HG03175 (cell line): ENCODE results near the gene UBTD2.
"Not testable (repeated sequence)": the region's sequence is repeated elsewhere in the genome, so short reads cannot be mapped to it uniquely, and the experiment has no call there.

Source experiments
- ATAC-seq: cut with Tn5 transposase; IDR thresholded peaks from one replicate; pipeline ENCODE4 v1.9.1; 2021; ENCODE audit warnings: mild to moderate bottlenecking, moderate library complexity; ENCODE audit not compliant: unreplicated experiment

The UBTD2 gene

GRCh38 chr5:172283020-172283861 is at the start of gene UBTD2:
Gene UBTD2, minus strand, starts transcription at chr5:172283764. Its CDS starts 99 bp downstream, at chr5:172283665.
- peak; percentile 86 for ATAC-seq

- ATAC-seq, result not testable (repeated sequence)
Measured at GRCh38 chr5:172326901-172327300, 43.3 kb upstream of the UBTD2 start.

DNA sequence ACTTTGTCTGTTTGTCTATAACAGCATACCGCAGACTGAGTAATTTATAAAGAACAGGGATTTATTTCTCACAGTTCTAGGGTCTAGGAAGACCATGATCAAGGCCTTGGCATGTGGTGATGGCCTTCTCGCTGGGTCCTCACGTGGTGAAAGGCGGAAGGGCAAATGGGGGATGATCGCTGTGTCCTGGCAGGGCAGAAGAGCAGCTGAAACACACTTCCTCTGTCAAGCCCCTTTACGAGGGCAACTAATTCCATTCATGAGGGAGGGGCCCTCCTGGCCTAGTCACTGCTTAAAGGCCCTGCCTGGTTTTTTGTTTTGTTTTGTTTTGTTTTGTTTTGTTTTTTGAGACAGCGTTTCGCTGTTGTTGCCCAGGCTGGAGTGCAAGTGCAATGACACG is 41.9 kb upstream of the UBTD2 start:
- no peak for ATAC-seq

DNA sequence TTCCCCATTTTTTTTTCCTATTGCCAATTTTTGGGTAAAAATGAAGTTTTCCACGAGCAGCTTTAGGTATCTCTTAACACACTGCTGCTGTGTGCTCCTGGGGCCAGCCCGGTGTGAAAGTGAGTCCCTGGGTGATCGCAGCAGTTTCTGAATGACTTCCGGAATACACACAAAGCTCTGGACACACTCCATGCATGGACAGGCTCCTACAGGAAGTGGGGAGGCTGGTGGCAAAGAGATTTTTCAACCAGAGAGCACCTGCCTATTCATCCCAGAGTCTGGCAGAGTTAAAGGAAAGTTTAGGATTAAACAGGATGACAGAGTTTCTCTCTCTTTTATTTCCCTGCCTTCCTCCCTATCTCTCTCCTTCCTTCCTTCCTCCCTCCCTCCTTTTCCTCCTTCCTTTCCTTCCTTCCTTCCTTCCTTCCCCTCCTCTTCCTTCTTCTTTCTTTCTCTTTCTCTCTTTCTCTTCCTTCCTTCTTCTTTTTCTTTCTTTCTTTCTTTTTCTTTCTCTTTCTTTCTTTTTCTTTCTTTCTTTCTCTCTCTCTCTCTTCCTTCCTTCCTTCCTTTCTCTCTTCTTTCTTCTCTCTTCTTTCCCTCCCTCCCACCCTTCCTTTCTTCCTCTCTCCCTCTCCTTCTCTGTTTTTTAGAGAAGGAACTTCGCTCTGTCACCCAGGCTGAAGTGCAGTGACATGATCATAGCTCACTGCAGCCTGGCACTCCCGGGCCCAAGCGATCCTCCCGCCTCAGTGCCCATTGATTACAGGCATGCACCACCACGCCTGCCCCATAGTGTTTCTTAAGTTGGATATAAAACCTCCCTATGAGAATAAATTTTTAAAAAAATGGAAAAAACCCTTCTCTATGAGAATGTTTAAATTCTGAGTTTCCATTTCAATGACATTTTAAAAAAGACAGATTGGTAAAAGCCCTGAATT is 38.7 kb upstream of the UBTD2 start:
- peak; percentile 75 for ATAC-seq

DNA sequence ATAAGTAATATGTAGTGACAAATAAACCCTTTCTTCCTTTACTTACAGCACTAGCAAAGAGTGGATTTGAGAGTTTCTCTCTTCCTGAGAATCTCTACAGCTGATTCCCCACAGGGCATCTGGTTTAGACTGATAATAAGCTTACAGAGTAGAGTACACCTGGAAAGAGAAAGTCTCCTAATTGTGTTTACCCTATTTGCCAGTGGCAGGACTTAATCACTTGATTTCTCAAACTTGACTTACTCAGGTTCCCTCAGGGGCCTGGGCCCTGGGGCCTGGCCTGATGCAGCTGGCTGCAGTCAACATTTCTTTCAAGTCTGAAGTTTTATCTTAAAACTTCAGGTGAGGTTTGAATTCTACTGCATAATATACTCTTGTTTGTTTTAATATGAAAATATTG is 38.0 kb upstream of the UBTD2 start:
- no peak for ATAC-seq

DNA sequence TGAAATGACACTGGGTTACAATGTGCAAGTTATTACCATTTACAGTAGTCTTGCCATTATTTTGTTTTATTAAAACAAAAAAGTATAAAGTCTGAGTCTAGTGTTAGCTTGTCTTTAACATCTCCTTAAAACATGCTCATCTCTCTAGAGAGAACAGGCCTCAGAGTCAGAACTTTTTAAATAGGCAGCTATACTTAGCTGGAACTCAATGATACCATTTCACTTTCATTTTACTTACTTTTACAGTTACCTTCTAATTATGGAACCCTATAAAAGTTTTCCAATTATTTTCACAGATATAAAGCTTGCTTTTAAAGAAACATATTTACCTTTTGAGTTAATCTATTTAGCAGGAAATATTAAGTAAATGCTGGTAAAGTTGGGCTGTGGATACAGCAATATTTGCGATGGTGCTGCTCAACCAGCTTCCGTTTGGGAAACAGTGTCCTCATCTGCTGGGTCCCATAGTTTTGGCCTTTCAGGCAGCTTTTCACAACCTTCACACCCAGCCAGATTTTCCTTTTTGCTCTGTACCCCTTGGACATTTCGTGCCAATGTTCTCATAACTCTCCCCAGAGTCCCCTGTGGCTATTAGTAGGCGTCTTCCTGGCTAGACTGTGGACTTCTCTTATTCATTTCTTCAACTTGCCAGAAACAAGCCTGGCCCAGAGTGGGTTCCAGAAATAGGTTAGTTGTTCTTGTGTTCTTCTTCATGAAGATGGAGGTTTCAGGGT is 36.3 kb upstream of the UBTD2 start:
- ATAC-seq, result no peak

DNA sequence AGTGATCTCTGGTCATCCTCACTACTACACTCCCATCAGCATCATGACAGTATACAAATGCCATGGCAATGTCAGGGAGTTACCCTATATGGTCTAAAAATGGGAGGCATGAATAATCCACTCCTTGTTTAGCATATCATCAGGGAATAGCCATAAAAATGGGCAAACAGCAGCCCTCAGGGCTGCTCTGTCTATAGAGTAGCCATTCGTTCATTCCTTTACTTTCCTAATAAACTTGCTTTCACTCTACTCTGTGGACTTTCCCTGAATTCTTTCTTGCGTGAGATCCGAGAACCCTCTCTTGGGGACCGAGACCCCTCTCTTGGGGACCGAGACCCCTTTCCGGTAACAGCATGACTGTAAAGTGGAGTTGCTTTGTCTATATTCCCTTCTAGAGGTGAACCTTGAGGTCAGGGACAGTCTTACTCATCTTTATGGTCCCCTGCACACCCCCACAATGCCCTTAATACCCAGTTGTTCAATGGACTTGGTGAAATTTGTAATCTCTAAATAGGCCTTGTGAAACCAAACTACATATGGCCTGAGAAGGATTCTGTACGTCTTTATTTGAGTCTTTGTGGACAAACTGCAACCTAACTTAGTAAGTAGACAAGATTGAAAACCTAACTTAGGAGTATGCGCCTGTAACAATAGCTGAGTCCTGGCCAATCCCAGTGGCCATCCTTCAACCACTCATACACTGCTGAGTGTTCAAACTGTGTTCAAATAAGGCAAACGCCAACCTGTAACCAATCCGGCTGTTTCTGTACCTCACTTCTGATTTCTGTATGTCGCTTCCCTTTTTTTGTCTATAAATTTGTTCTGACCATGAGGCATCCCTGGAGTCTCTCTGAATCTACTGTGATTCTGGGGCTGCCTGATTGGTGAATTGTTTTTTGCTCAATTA is 32.3 kb upstream of the UBTD2 start:
- ATAC-seq, result no peak

GRCh38 chr5:172313915-172314314 is 30.4 kb upstream of the UBTD2 start:
- no peak for ATAC-seq

- no peak for ATAC-seq
Measured at GRCh38 chr5:172312286-172312685, 28.7 kb upstream of the UBTD2 start.

DNA sequence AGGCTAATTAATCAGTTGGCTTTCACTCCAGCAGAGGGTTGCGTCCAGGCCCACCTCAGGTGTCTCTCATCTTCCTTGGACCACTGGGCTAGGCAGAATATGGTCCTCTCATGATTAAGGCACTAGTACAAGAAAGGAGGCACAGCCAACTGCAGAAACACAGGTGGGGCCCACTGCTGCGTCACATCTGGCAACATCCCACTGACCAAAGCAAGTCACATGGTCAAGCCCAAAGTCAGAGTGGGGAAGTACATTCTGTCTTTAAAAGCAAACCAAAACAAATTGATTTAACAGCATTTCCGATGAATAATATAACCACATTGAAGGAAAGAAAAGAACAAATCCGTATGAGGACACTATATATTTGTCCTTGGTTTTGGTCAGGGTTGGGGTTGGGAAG is 28.0 kb upstream of the UBTD2 start:
- no peak for ATAC-seq

DNA sequence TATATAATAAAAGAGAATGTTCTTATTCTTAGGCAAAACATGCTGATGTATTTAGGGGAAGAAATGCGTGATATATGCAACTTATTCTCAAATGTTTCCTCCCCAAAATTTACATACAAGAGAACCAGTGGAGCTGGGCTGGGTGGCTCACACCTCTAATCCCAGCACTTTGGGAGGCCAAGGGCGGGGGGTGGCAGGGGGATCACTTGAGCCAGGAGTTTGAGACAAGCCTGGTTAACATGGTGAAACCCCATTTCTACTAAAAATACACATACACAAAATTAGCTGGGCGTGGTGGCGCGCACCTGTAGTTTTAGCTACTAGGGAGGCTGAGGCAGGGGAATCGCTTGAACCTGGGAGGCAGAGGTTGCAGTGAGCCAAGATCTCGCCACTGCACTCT is 27.5 kb upstream of the UBTD2 start:
- no peak for ATAC-seq

DNA sequence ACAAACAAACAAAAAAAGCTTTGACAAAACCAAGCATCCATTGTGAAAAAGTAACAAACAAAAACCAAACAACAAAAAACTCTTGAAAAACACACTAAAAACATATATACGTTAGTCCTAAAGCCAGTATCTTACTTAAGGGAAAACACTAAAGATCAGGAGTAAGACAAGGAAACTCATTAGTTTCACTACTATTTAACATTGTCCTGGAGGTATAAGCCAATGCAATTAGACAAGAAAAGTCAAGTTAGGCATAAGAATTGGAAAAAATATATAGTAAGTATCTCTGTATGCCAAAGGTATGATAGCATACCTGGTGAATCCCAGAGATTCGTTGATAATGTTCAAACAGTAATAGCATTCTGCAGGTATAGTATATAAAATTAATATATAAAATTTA is 21.8 kb upstream of the UBTD2 start:
- ATAC-seq, result no peak

DNA sequence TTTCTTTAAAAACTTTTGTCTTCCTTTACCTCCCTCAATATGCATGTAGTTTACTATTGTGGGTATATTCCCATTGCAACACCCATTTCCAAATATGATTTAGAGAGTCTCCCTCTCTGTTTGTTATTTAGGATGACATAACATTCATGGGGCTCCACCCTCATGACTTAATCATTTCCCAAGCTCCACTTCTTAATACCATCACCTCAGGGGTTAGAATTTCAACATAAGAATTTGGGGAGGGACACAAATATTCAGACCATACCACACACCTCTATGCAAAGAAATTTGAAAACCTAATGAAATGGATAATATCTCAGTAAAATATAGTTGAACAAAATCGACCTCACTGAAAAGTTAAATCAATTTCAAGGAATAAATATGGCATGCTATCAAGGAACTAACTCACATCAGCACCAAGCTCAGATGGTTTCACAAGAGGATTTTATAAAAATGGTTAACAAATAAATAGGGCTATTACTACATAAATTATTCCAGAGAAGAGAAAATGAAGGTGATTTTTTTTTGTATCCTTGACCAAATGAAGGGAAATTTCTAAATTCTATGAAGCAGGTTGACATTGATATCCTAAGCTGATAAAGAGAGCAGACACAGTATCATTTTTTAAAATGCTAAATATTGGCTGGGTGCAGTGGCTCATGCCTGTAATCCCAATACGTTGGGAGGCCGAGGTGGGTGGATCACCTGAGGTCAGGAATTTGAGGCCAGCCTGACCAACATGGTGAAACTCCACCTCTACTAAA is 20.2 kb upstream of the UBTD2 start:
- ATAC-seq, result no peak

DNA sequence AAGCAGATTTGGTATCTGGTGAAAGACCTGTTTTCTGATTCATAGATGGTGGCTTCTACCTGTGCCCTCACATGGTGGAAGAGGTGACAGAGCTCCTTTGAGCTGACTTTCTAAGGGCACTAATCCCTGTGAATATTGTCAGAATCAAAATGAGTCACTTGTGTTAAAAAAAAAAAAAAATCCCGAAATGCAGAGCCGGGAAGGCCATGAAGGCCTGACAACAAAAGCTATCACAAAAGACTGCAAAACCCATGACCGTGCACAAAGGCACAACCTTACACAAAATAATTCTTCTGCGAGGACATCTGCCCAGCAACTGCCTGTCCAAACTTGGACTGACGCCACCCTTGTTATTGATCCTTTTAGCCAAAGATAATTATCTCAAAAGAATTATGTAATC is 19.6 kb upstream of the UBTD2 start:
- ATAC-seq, result no peak

- ATAC-seq, result no peak
Measured at GRCh38 chr5:172302047-172302710, 18.6 kb upstream of the UBTD2 start.

DNA sequence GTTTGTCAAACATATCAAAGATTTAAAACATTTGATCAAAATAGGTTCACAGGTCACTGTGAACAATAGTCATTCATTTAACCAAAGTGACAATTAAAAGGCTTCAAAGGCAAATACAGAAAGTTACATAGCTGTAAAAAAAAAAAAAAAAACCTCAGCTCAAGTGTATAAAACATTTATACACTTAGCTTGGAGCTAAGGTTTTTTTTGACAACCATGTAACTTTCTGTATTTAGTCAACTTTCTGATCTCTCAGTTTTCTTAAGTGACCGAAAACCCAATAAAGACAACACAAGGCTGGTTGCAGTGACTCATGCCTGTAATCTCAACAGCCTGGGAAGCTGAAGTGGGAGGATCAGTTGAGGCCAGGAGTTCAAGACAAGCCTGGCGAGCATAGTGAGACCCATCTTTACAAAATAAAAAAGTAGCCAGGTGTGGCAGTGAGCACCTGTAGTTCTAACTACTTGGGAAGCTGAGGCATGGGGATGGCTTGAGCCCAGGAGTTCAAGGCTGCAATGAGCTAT is 16.4 kb upstream of the UBTD2 start:
- ATAC-seq, result no peak

GRCh38 chr5:172294831-172295230 is 11.3 kb upstream of the UBTD2 start:
- no peak for ATAC-seq

DNA sequence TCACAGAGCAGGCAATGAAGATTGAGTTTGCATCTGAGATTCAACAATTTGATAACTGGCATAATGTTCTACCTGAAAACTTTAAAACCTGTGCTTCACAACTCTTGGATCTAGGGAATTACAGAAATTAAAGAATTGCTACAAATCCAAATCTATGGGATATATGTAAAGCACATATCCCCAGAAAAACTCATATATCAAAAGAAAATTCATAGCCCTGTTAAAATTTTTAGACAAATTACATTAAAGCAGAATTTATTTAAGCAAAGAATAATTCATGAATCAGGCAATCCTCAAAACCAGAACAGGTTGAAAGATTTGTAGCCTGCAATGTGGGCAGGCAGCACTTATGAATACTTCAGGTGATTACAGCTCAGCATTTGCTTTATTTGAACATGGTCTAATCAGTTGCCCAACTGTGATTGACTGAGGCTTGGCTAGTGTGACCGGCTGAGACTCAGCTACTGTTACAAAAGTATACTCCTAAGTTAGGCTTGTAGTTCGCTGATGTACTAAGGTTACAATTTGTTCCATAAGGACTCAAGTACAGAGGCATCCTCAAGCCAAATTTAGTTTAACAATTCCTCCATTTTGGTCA is 10.3 kb upstream of the UBTD2 start:
- no peak for ATAC-seq
